GM23338 (cell line): Measurements from ENCODE around the gene MYOZ2. TPM values are rescaled to one million over a fixed set of nuclear protein-coding genes. Genes with fewer than 3 reads are reported as not detected.

ENCODE experiments used
- ATAC-seq: fragments of 200-7000 bp; cut with Tn5 transposase; 3 replicates; pipeline ENCODE4 v1.9.1; 2020
- DNase-seq: peaks from one replicate; pipeline ENCODE4 v3.0.0-alpha.2; 2015; ENCODE audit warnings: low spot score
- H2AFZ ChIP-seq: fragments of 200-600 bp; sonication (generic); 2 replicates; pipeline ENCODE4 v1.8.0; 2016; ENCODE audit warnings: antibody characterized with exemption, mild to moderate bottlenecking, moderate library complexity
- H3F3A ChIP-seq: fragments of 200-600 bp; sonication (generic); replicated peaks from 2 replicates; pipeline ENCODE4 v1.8.0; 2017; ENCODE audit warnings: antibody characterized with exemption, mixed run types, low read depth
- H3K27ac ChIP-seq: fragments of 200-600 bp; sonication (generic); 2 replicates; pipeline ENCODE4 v1.6.1; 2016; ENCODE audit warnings: low read depth
- H3K27me3 ChIP-seq: fragments of 200-600 bp; sonication (generic); 2 replicates; pipeline ENCODE4 v1.8.0; 2016; ENCODE audit warnings: mild to moderate bottlenecking, mixed run types, moderate library complexity; ENCODE audit not compliant: insufficient read depth
- H3K36me3 ChIP-seq: fragments of 200-600 bp; sonication (generic); 2 replicates; pipeline ENCODE4 v1.8.0; 2016; ENCODE audit warnings: mild to moderate bottlenecking; ENCODE audit not compliant: insufficient read depth
- H3K4me1 ChIP-seq: fragments of 200-600 bp; sonication (generic); 2 replicates; pipeline ENCODE4 v1.8.0; 2016; ENCODE audit warnings: mild to moderate bottlenecking, moderate library complexity; ENCODE audit not compliant: insufficient read depth
- H3K4me2 ChIP-seq: fragments of 200-600 bp; sonication (generic); 2 replicates; pipeline ENCODE4 v1.7.1; 2017; ENCODE audit warnings: mixed run types
- H3K4me3 ChIP-seq: fragments of 200-600 bp; sonication (generic); 2 replicates; pipeline ENCODE4 v1.6.1; 2016; ENCODE audit warnings: mixed run types
- H3K79me2 ChIP-seq: fragments of 200-600 bp; sonication (generic); replicated peaks from 2 replicates; pipeline ENCODE4 v1.8.0; 2017; ENCODE audit warnings: mild to moderate bottlenecking; ENCODE audit not compliant: insufficient read depth
- H3K9me2 ChIP-seq: fragments of 200-600 bp; sonication (generic); 2 replicates; pipeline ENCODE4 v1.8.0; 2017; ENCODE audit not compliant: insufficient read depth
- H4K20me1 ChIP-seq: fragments of 200-600 bp; sonication (generic); replicated peaks from 2 replicates; pipeline ENCODE4 v1.8.0; 2017; ENCODE audit warnings: mild to moderate bottlenecking; ENCODE audit not compliant: insufficient read depth
- H3K27ac Mint-ChIP-seq: 2 replicates; pipeline ENCODE4 v1.8.0; 2020; ENCODE audit warnings: inconsistent platforms, mild to moderate bottlenecking, moderate library complexity, mixed read lengths
- H3K27me3 Mint-ChIP-seq: 3 replicates; pipeline ENCODE4 v1.8.0; 2022; ENCODE audit warnings: low read depth, mild to moderate bottlenecking, moderate library complexity, mixed read lengths, inconsistent platforms; ENCODE audit not compliant: insufficient read depth, poor library complexity
- H3K36me3 Mint-ChIP-seq: 3 replicates; pipeline ENCODE4 v1.8.0; 2021; ENCODE audit warnings: low read depth, mild to moderate bottlenecking, inconsistent platforms, moderate library complexity, mixed read lengths
- H3K4me1 Mint-ChIP-seq: 3 replicates; pipeline ENCODE4 v1.8.0; 2020; ENCODE audit warnings: mild to moderate bottlenecking, inconsistent platforms, mixed read lengths
- H3K4me3 Mint-ChIP-seq: 3 replicates; pipeline ENCODE4 v1.8.0; 2021; ENCODE audit warnings: moderate library complexity, mild to moderate bottlenecking, inconsistent platforms, mixed read lengths
- H3K9me3 Mint-ChIP-seq: 3 replicates; pipeline ENCODE4 v1.8.0; 2020; ENCODE audit warnings: moderate library complexity, mild to moderate bottlenecking, inconsistent platforms, mixed read lengths
- CREB1 ChIP-seq: fragments of 250-450 bp; sonication (Bioruptor Pico); IDR thresholded peaks from 2 replicates; pipeline ENCODE4 v1.5.0; 2020; ENCODE audit warnings: low read depth, mild to moderate bottlenecking, moderate library complexity
- CTCF ChIP-seq, 2 experiments: fragments of 200-600 bp in 1 of 2; sonication (generic) in 1 of 2; conservative IDR thresholded peaks; 2 replicates each; pipeline versions ENCODE4 v1.5.1 to v1.6.1; 2016 to 2017; ENCODE audit warnings: antibody characterized with exemption in 2 of 2, low read depth in 2 of 2, mild to moderate bottlenecking in 2 of 2, moderate library complexity in 1 of 2
- ETS1 ChIP-seq: IDR thresholded peaks from 2 replicates; pipeline ENCODE4 v1.6.1; 2016; ENCODE audit warnings: antibody characterized with exemption
- EZH2 ChIP-seq: fragments of 200-600 bp; sonication (generic); IDR thresholded peaks from one replicate; pipeline ENCODE4 v1.8.0; 2017; ENCODE audit warnings: antibody characterized with exemption, mild to moderate bottlenecking, low read depth; ENCODE audit not compliant: unreplicated experiment
- EZH2phosphoT487 ChIP-seq: fragments of 200-600 bp; sonication (generic); IDR thresholded peaks from one replicate; pipeline ENCODE4 v1.8.1; 2018; ENCODE audit warnings: antibody characterized with exemption; ENCODE audit not compliant: unreplicated experiment
- JUNB ChIP-seq: IDR thresholded peaks from one replicate; pipeline ENCODE4 v1.6.1; 2016; ENCODE audit warnings: antibody characterized with exemption; ENCODE audit not compliant: unreplicated experiment
- NANOG ChIP-seq: IDR thresholded peaks from 2 replicates; pipeline ENCODE4 v1.6.1; 2016; ENCODE audit warnings: antibody characterized with exemption, borderline replicate concordance
- POLR2AphosphoS5 ChIP-seq: IDR thresholded peaks from 2 replicates; pipeline ENCODE4 v1.6.1; 2016; ENCODE audit warnings: antibody characterized with exemption, low read depth
- REST ChIP-seq: IDR thresholded peaks from one replicate; pipeline ENCODE4 v1.6.1; 2018; ENCODE audit warnings: antibody characterized with exemption; ENCODE audit not compliant: unreplicated experiment
- STAT1 ChIP-seq: IDR thresholded peaks from one replicate; pipeline ENCODE4 v1.6.1; 2016; ENCODE audit warnings: antibody characterized with exemption; ENCODE audit not compliant: unreplicated experiment
- ZNF114 ChIP-seq: fragments of 250-450 bp; sonication (Bioruptor Pico); IDR thresholded peaks from 2 replicates; pipeline ENCODE4 v1.5.0; 2020; ENCODE audit warnings: mild to moderate bottlenecking, moderate library complexity
- ZNF331 ChIP-seq: fragments of 250-450 bp; sonication (Bioruptor Pico); IDR thresholded peaks from 2 replicates; pipeline ENCODE4 v1.5.0; 2020; ENCODE audit warnings: low read depth, mild to moderate bottlenecking, moderate library complexity
- ZNF462 ChIP-seq: fragments of 250-450 bp; sonication (Bioruptor Pico); IDR thresholded peaks from 2 replicates; pipeline ENCODE4 v1.5.0; 2020; ENCODE audit warnings: mild to moderate bottlenecking, moderate library complexity
- polyA plus RNA-seq: library from polyadenylated mRNA; unstranded; fragments of >200 nt; fragmentation: Nextera tagmentation; extraction: Ambion mirVana; gene quantifications from 2 replicates; pipeline ENCODE4 v1.2.1, GENCODE V29; 2016
- total RNA-seq: library from RNA; depleted of rRNA; stranded (reverse); fragments of >200 nt; shearing (Covaris generic); gene quantifications from 2 replicates; pipeline ENCODE4 v1.2.3, GENCODE V29; 2014

Gene MYOZ2
- total and polyA plus RNA-seq, 2 experiments from 2014 or later, result not detected

GRCh38 chr4:119151161-119151560, 15.5 kb downstream of the MYOZ2 start:
- Mint-ChIP-seq H3K27me3 (peaks cover 4% of the 10 kb centered on the region), H3K4me1 (no peaks in the 10 kb centered on the region; the same call in 2 of the 3 replicates), H3K36me3 (no peaks in the 10 kb centered on the region), H3K27ac (no peak overlapping the region), H3K4me3 (no peak overlapping the region), H3K9me3 (no peaks in the 10 kb centered on the region)
- Histone ChIP-seq H3K4me2 (no peak overlapping the region), H3K4me3 (no peak overlapping the region), H3K79me2 (no peaks in the 10 kb centered on the region), H3F3A (no peaks in the 10 kb centered on the region), H3K36me3 (no peaks in the 10 kb centered on the region), H4K20me1 (no peaks in the 10 kb centered on the region), H3K27me3 (no peaks in the 10 kb centered on the region), H3K9me2 (no peaks in the 10 kb centered on the region), H2AFZ (no peak overlapping the region), H3K27ac (no peak overlapping the region), H3K4me1 (no peaks in the 10 kb centered on the region)
- ATAC-seq (no peak), DNase-seq (no peak)
- TF ChIP-seq ZNF331 (CRISPR knock-in tag) (no peak), ETS1 (no peak), NANOG (no peak), REST (no peak), POLR2AphosphoS5 (no peak), EZH2phosphoT487 (no peak), EZH2 (no peak), JUNB (no peak), CTCF (conservative IDR thresholded peaks at IDR 0.05; ENCODE audit: low read depth in 2 of 2) (no peak), STAT1 (no peak), CREB1 (CRISPR knock-in tag) (no peak), ZNF462 (CRISPR knock-in tag) (no peak), ZNF114 (CRISPR knock-in tag) (no peak)
